ENCODE measurements around the gene SLC25A41.

SLC25A41 gene

GRCh38 chr19:6393074-6393982 lies 40.2 kb downstream of the SLC25A41 start, which contains the start of gene GTF2F1:
TSS of gene GTF2F1 (minus strand) at chr19:6393164. CDS start at chr19:6392995, 169 bp downstream.
- peak; percentile 63 for DNase-seq (ENCODE audit: low read depth)
- no peak for TF ChIP-seq CTCF (IDR thresholded peaks at IDR 0.05; ENCODE audit: control insufficient read depth, extremely low read depth, insufficient read depth)
- peak within 1 kb of the TSS; percentile 81 for H3K4me3 ChIP-seq (ENCODE audit: low read depth, low read length)

- peak overlapping the region; percentile 81 for H3K4me3 ChIP-seq (ENCODE audit: low read depth, low read length)
- no peak for DNase-seq (ENCODE audit: low read depth)
- no peak for TF ChIP-seq CTCF (IDR thresholded peaks at IDR 0.05; ENCODE audit: control insufficient read depth, extremely low read depth, insufficient read depth)
Observed at GRCh38 chr19:6392221-6393073, 41.1 kb downstream of the SLC25A41 start.

GRCh38 chr19:6387372-6387771 lies 46.2 kb downstream of the SLC25A41 start:
- no peak overlapping the region for H3K4me3 ChIP-seq (ENCODE audit: low read depth, low read length)
- DNase-seq (ENCODE audit: low read depth) = no peak
- no peak for TF ChIP-seq CTCF (IDR thresholded peaks at IDR 0.05; ENCODE audit: control insufficient read depth, extremely low read depth, insufficient read depth)

- no peak overlapping the region for H3K4me3 ChIP-seq (ENCODE audit: low read depth, low read length)
- DNase-seq (ENCODE audit: low read depth) = no peak
- TF ChIP-seq CTCF (IDR thresholded peaks at IDR 0.05; ENCODE audit: control insufficient read depth, extremely low read depth, insufficient read depth) = no peak
Observed at GRCh38 chr19:6384381-6384780, 49.2 kb downstream of the SLC25A41 start.

GRCh38 chr19:6383188-6383587 lies 50.4 kb downstream of the SLC25A41 start:
- DNase-seq (ENCODE audit: low read depth) = no peak
- no peak overlapping the region for H3K4me3 ChIP-seq (ENCODE audit: low read depth, low read length)
- no peak for TF ChIP-seq CTCF (IDR thresholded peaks at IDR 0.05; ENCODE audit: control insufficient read depth, extremely low read depth, insufficient read depth)

GRCh38 chr19:6381030-6381750 lies 52.4 kb downstream of the SLC25A41 start:
- no peak for TF ChIP-seq CTCF (IDR thresholded peaks at IDR 0.05; ENCODE audit: control insufficient read depth, extremely low read depth, insufficient read depth)
- no peak for DNase-seq (ENCODE audit: low read depth)
- H3K4me3 ChIP-seq (ENCODE audit: low read depth, low read length) = no peak overlapping the region

All from LNCaP clone FGC (cell line).